ENCODE results near the gene BCL10. TPM values are rescaled to one million over a fixed set of nuclear protein-coding genes. Genes with fewer than 3 reads are reported as not detected.
A peak's percentile ranks its signal among the peaks of the same experiment; 100 is the strongest.

Gene BCL10
- total RNA-seq, 1 experiment from 2014 or later, result 14.5 TPM

GRCh38 chr1:85297855-85298629 lies 21.6 kb upstream of the BCL10 start:
- peak; percentile 91 for DNase-seq (ENCODE audit: low spot score)

GRCh38 chr1:85297538-85297854 lies 21.1 kb upstream of the BCL10 start:
- DNase-seq (ENCODE audit: low spot score), result no peak

- DNase-seq (ENCODE audit: low spot score), result no peak
Observed at GRCh38 chr1:85296980-85297379, 20.5 kb upstream of the BCL10 start.

- no peak for DNase-seq (ENCODE audit: low spot score)
Observed at GRCh38 chr1:85295654-85296053, 19.2 kb upstream of the BCL10 start.

GRCh38 chr1:85295006-85295431 lies 18.6 kb upstream of the BCL10 start:
- DNase-seq (ENCODE audit: low spot score), result peak; percentile 59

GRCh38 chr1:85290826-85291225 lies 14.4 kb upstream of the BCL10 start:
- no peak for DNase-seq (ENCODE audit: low spot score)

GRCh38 chr1:85289848-85290335 lies 13.5 kb upstream of the BCL10 start:
- no peak for DNase-seq (ENCODE audit: low spot score)

GRCh38 chr1:85289207-85289847 lies 12.9 kb upstream of the BCL10 start:
- DNase-seq (ENCODE audit: low spot score), result peak; percentile 85

- no peak for DNase-seq (ENCODE audit: low spot score)
Observed at GRCh38 chr1:85284202-85284601, 7.8 kb upstream of the BCL10 start.

GRCh38 chr1:85283475-85284199 lies 7.2 kb upstream of the BCL10 start:
- no peak for DNase-seq (ENCODE audit: low spot score)

- no peak for DNase-seq (ENCODE audit: low spot score)
Observed at GRCh38 chr1:85282424-85282823, 6.0 kb upstream of the BCL10 start.

- DNase-seq (ENCODE audit: low spot score), result no peak
Observed at GRCh38 chr1:85280636-85281035, 4.2 kb upstream of the BCL10 start.

GRCh38 chr1:85279458-85280080 lies 3.1 kb upstream of the BCL10 start:
- no peak for DNase-seq (ENCODE audit: low spot score)

GRCh38 chr1:85278853-85279314 lies 2.5 kb upstream of the BCL10 start:
- peak; percentile 94 for DNase-seq (ENCODE audit: low spot score)

GRCh38 chr1:85277802-85278201 lies 1.4 kb upstream of the BCL10 start:
- no peak for DNase-seq (ENCODE audit: low spot score)

- DNase-seq (ENCODE audit: low spot score), result no peak
Observed at GRCh38 chr1:85276978-85277639, 677 bp upstream of the BCL10 start.

- no peak for DNase-seq (ENCODE audit: low spot score)
Observed at GRCh38 chr1:85275701-85276214, 674 bp downstream of the BCL10 start.

- DNase-seq (ENCODE audit: low spot score), result peak; percentile 66
Observed at GRCh38 chr1:85274969-85275453, 1.4 kb downstream of the BCL10 start.

GRCh38 chr1:85273397-85273796 lies 3.0 kb downstream of the BCL10 start:
- no peak for DNase-seq (ENCODE audit: low spot score)

GRCh38 chr1:85268801-85269585 lies 7.4 kb downstream of the BCL10 start:
- no peak for DNase-seq (ENCODE audit: low spot score)

Data from A172 (cell line).